PC-3 (cell line): ENCODE data around the gene APEX2. TPM values are rescaled to one million over a fixed set of nuclear protein-coding genes. Genes with fewer than 3 reads are reported as not detected.

Experiments used
- ATAC-seq: fragments of 200-7000 bp; cut with Tn5 transposase; 2 replicates; pipeline ENCODE4 v1.9.1; 2020; ENCODE audit warnings: mild to moderate bottlenecking, moderate library complexity
- BruUV-seq: library from RNA; stranded (reverse); fragments of 400-500 nt; replicated peaks from 2 replicates; lab custom pipeline; 2021; lab: Mats Ljungman, UMichigan
- CTCF ChIA-PET: fragments of 300-600 bp; sonication (Branson Sonifier 250); formaldehyde crosslinking; loops from one replicate; lab custom pipeline; 2022; ENCODE audit warnings: antibody characterized with exemption; lab: Charles Lee
- POLR2A ChIA-PET: fragments of 300-600 bp; sonication (Branson Sonifier 250); formaldehyde crosslinking; loops from one replicate; lab custom pipeline; 2022; ENCODE audit warnings: antibody characterized with exemption; ENCODE audit not compliant: unreplicated experiment; lab: Charles Lee
- DNase-seq: peaks from one replicate; pipeline ENCODE4 v3.0.0-alpha.2; 2015
- H2AFZ ChIP-seq: fragments of 300-600 bp; sonication (generic); 2 replicates; pipeline ENCODE4 v1.6.0; 2016; ENCODE audit warnings: antibody characterized with exemption, low read length
- H3F3A ChIP-seq: fragments of 300-600 bp; sonication (generic); one replicate; pipeline ENCODE4 v1.6.0; 2017; ENCODE audit warnings: antibody characterized with exemption, low read length, control low read depth, mild to moderate bottlenecking; ENCODE audit not compliant: unreplicated experiment
- H3K27ac ChIP-seq: fragments of 300-600 bp; sonication (generic); 2 replicates; pipeline ENCODE4 v1.5.1; 2016; ENCODE audit warnings: mild to moderate bottlenecking, low read length
- H3K27me3 ChIP-seq: fragments of 300-600 bp; sonication (generic); 2 replicates; pipeline ENCODE4 v1.6.1; 2016; ENCODE audit warnings: low read length, mixed read lengths
- H3K36me3 ChIP-seq: fragments of 300-600 bp; sonication (generic); 2 replicates; pipeline ENCODE4 v1.6.1; 2016; ENCODE audit warnings: low read depth, mixed run types, low read length, mixed read lengths
- H3K4me1 ChIP-seq: fragments of 300-600 bp; sonication (generic); 2 replicates; pipeline ENCODE4 v1.5.1; 2016; ENCODE audit warnings: low read length; ENCODE audit not compliant: insufficient read depth
- H3K4me2 ChIP-seq: fragments of 300-600 bp; sonication (generic); 2 replicates; pipeline ENCODE4 v1.6.0; 2016; ENCODE audit warnings: low read length
- H3K4me3 ChIP-seq: fragments of 300-600 bp; sonication (generic); 2 replicates; pipeline ENCODE4 v1.5.1; 2016; ENCODE audit warnings: mild to moderate bottlenecking, low read length, mixed read lengths
- H3K79me2 ChIP-seq: fragments of 300-600 bp; sonication (generic); 2 replicates; pipeline ENCODE4 v1.6.1; 2017; ENCODE audit warnings: low read length, mixed read lengths
- H3K9ac ChIP-seq: fragments of 300-600 bp; sonication (generic); 2 replicates; pipeline ENCODE4 v1.6.0; 2016; ENCODE audit warnings: mild to moderate bottlenecking, low read length
- H3K9me2 ChIP-seq: fragments of 300-600 bp; sonication (generic); replicated peaks from 2 replicates; pipeline ENCODE4 v1.6.1; 2016; ENCODE audit warnings: mixed run types, low read length, mixed read lengths
- H3K9me3 ChIP-seq: fragments of 300-600 bp; sonication (generic); 2 replicates; pipeline ENCODE4 v1.6.1; 2016; ENCODE audit warnings: low read length, mixed read lengths
- H4K20me1 ChIP-seq: fragments of 300-600 bp; sonication (generic); 2 replicates; pipeline ENCODE4 v1.6.1; 2016; ENCODE audit warnings: low read length, mixed read lengths
- CTCF ChIP-seq: fragments of 300-600 bp; sonication (generic); conservative IDR thresholded peaks from 2 replicates; pipeline ENCODE4 v1.5.1; 2017; ENCODE audit warnings: antibody characterized with exemption, low read depth, mild to moderate bottlenecking, low read length
- EZH2 ChIP-seq: fragments of 300-600 bp; sonication (generic); IDR thresholded peaks from one replicate; pipeline ENCODE4 v1.6.1; 2017; ENCODE audit warnings: antibody characterized with exemption, mild to moderate bottlenecking, low read length; ENCODE audit not compliant: unreplicated experiment
- EZH2phosphoT487 ChIP-seq: fragments of 300-600 bp; sonication (generic); IDR thresholded peaks from 2 replicates; pipeline ENCODE4 v1.6.1; 2018; ENCODE audit warnings: mild to moderate bottlenecking, antibody characterized with exemption, low read length, borderline replicate concordance
- intact Hi-C: fragments of 100-400 bp; cut with micrococcal nuclease; formaldehyde crosslinking; loops from 2 replicates; pipeline ENCODE4 v1.9.0; 2023
- total RNA-seq: library from RNA; depleted of rRNA; stranded (reverse); fragments of >200 nt; gene quantifications from 2 replicates; pipeline ENCODE4 v1.2.3, GENCODE V29; 2014

The APEX2 gene
- total RNA-seq, 1 experiment from 2014 or later: 24.7 TPM

GRCh38 chrX:54994668-54995351 lies 5.4 kb upstream of the APEX2 start:
- Histone ChIP-seq H3K79me2 (no peaks in the 10 kb centered on the region), H3K4me2 (no peak overlapping the region), H4K20me1 (no peaks in the 10 kb centered on the region), H3F3A (no peaks in the 10 kb centered on the region), H3K4me1 (peaks cover 6% of the 10 kb centered on the region), H3K4me3 (no peak overlapping the region), H3K9ac (no peak overlapping the region), H3K9me3 (no peaks in the 10 kb centered on the region), H2AFZ (no peak overlapping the region), H3K27ac (no peak overlapping the region), H3K36me3 (no peaks in the 10 kb centered on the region), H3K9me2 (no peaks in the 10 kb centered on the region), H3K27me3 (no peaks in the 10 kb centered on the region)
- intact Hi-C loops: no loop called here
- POLR2A ChIA-PET: no interaction called here
- DNase-seq: no peak
- CTCF ChIA-PET: no interaction called here
- BruUV-seq: no TSS peak
- ATAC-seq: no peak
- TF ChIP-seq EZH2phosphoT487 (no peak), CTCF (no peak), EZH2 (no peak)

- Histone ChIP-seq H3K36me3 (no peaks in the 10 kb centered on the region), H3K4me2 (no peak overlapping the region), H4K20me1 (no peaks in the 10 kb centered on the region), H3K9ac (no peak overlapping the region), H3K4me1 (peaks cover 6% of the 10 kb centered on the region), H3F3A (no peaks in the 10 kb centered on the region), H3K9me2 (no peaks in the 10 kb centered on the region), H2AFZ (no peak overlapping the region), H3K27me3 (no peaks in the 10 kb centered on the region), H3K9me3 (no peaks in the 10 kb centered on the region), H3K27ac (no peak overlapping the region), H3K79me2 (peaks cover 5% of the 10 kb centered on the region), H3K4me3 (no peak overlapping the region)
- ATAC-seq (no peak), DNase-seq (no peak)
- TF ChIP-seq EZH2phosphoT487 (no peak), EZH2 (no peak), CTCF (no peak)
- POLR2A ChIA-PET: no interaction called here
- BruUV-seq: no TSS peak
- CTCF ChIA-PET: no interaction called here
- intact Hi-C loops: no loop called here
These were observed 4.5 kb upstream of the APEX2 start for GRCh38 chrX:54995621-54996020.

GRCh38 chrX:55004231-55004630 lies 4.1 kb downstream of the APEX2 start:
- no peak overlapping the region for H2AFZ ChIP-seq
- POLR2A ChIA-PET: no interaction called here
- H3K9me3 ChIP-seq: no peaks in the 10 kb centered on the region
- no TSS peak for BruUV-seq
- H3K27ac ChIP-seq: peak overlapping the region; percentile 97
- intact Hi-C loops: loop anchor here (10.0 kb wide), 2 partner anchors 199 to 959 kb away; partner anchors contain the start of genes MAGED2 and PHF8
- H3K79me2 ChIP-seq: peaks cover 56% of the 10 kb centered on the region
- ATAC-seq (no peak; the same call in 1 of the 2 replicates), DNase-seq (peak; percentile 68)
- no peaks in the 10 kb centered on the region for H3K9me2 ChIP-seq
- H4K20me1 ChIP-seq: no peaks in the 10 kb centered on the region
- peaks cover 2% of the 10 kb centered on the region for H3F3A ChIP-seq
- peaks cover 38% of the 10 kb centered on the region for H3K36me3 ChIP-seq
- H3K4me2 ChIP-seq: peak overlapping the region; percentile 86
- TF ChIP-seq EZH2phosphoT487: no peak
- no peak for TF ChIP-seq CTCF
- TF ChIP-seq EZH2: no peak
- H3K4me1 ChIP-seq: peaks cover 80% of the 10 kb centered on the region
- peak overlapping the region; percentile 70 for H3K9ac ChIP-seq
- CTCF ChIA-PET: no interaction called here
- H3K4me3 ChIP-seq: peak overlapping the region; percentile 44; the same call in 1 of the 2 replicates
- no peaks in the 10 kb centered on the region for H3K27me3 ChIP-seq
